PC-9 (cell line): ENCODE data around the gene AKAP7.

ENCODE experiments used
- CTCF ChIP-seq: fragments of 200-600 bp; sonication (generic); conservative IDR thresholded peaks from 2 replicates; pipeline ENCODE4 v1.6.1; 2017; ENCODE audit warnings: mixed run types, antibody characterized with exemption, mild to moderate bottlenecking, moderate library complexity
- EZH2 ChIP-seq: fragments of 200-600 bp; sonication (generic); IDR thresholded peaks from 2 replicates; pipeline ENCODE4 v1.8.0; 2017; ENCODE audit warnings: antibody characterized with exemption, low read depth

GRCh38 chr6:131293472-131293911 lies 158.2 kb downstream of the AKAP7 start:
- TF ChIP-seq EZH2 (no peak), CTCF (no peak)
